GM23248 (cell line): ENCODE results near the gene DAB2IP. TPM values are rescaled to one million over a fixed set of nuclear protein-coding genes. Genes with fewer than 3 reads are reported as not detected.

Experiments used
- DNase-seq: peaks from one replicate; pipeline ENCODE4 v3.0.0-alpha.2; 2015
- H2AFZ ChIP-seq: fragments of 200-600 bp; sonication (generic); 2 replicates; pipeline ENCODE4 v1.6.1; 2016; ENCODE audit warnings: antibody characterized with exemption
- H3F3A ChIP-seq: fragments of 200-600 bp; sonication (generic); 2 replicates; pipeline ENCODE4 v1.6.1; 2016; ENCODE audit warnings: mild to moderate bottlenecking, antibody characterized with exemption, mixed run types; ENCODE audit not compliant: insufficient read depth
- H3K27ac ChIP-seq: fragments of 200-600 bp; sonication (generic); 2 replicates; pipeline ENCODE4 v1.5.1; 2016; ENCODE audit warnings: mild to moderate bottlenecking
- H3K27me3 ChIP-seq: fragments of 200-600 bp; sonication (generic); replicated peaks from 2 replicates; pipeline ENCODE4 v1.6.1; 2016; ENCODE audit warnings: mild to moderate bottlenecking; ENCODE audit not compliant: insufficient read depth
- H3K36me3 ChIP-seq: fragments of 200-600 bp; sonication (generic); 2 replicates; pipeline ENCODE4 v1.6.1; 2016; ENCODE audit warnings: low read depth, mild to moderate bottlenecking
- H3K4me1 ChIP-seq: fragments of 200-600 bp; sonication (generic); 2 replicates; pipeline ENCODE4 v1.6.1; 2016; ENCODE audit warnings: mild to moderate bottlenecking; ENCODE audit not compliant: insufficient read depth
- H3K4me2 ChIP-seq: fragments of 200-600 bp; sonication (generic); one replicate; pipeline ENCODE4 v1.6.1; 2016; ENCODE audit warnings: mild to moderate bottlenecking; ENCODE audit not compliant: unreplicated experiment
- H3K4me3 ChIP-seq: fragments of 200-600 bp; sonication (generic); 2 replicates; pipeline ENCODE4 v1.5.1; 2016; ENCODE audit warnings: mild to moderate bottlenecking
- H3K79me2 ChIP-seq: fragments of 200-600 bp; sonication (generic); 2 replicates; pipeline ENCODE4 v1.6.1; 2016; ENCODE audit warnings: mild to moderate bottlenecking; ENCODE audit not compliant: insufficient read depth
- H3K9ac ChIP-seq: fragments of 200-600 bp; sonication (generic); 2 replicates; pipeline ENCODE4 v1.6.1; 2016; ENCODE audit warnings: mild to moderate bottlenecking
- H3K9me2 ChIP-seq: fragments of 200-600 bp; sonication (generic); 2 replicates; pipeline ENCODE4 v1.6.1; 2016; ENCODE audit warnings: mixed run types, mild to moderate bottlenecking, moderate library complexity; ENCODE audit not compliant: insufficient read depth
- H3K9me3 ChIP-seq: fragments of 200-600 bp; sonication (generic); one replicate; pipeline ENCODE4 v1.6.1; 2017; ENCODE audit warnings: low read depth
- H4K20me1 ChIP-seq: fragments of 200-600 bp; sonication (generic); 2 replicates; pipeline ENCODE4 v1.6.0; 2016; ENCODE audit not compliant: insufficient read depth
- EZH2 ChIP-seq: fragments of 200-600 bp; sonication (generic); IDR thresholded peaks from 2 replicates; pipeline ENCODE4 v1.6.1; 2018; ENCODE audit warnings: antibody characterized with exemption, mild to moderate bottlenecking; ENCODE audit not compliant: insufficient read depth, poor library complexity, severe bottlenecking
- EZH2phosphoT487 ChIP-seq: fragments of 200-600 bp; sonication (generic); IDR thresholded peaks from 2 replicates; pipeline ENCODE4 v1.6.1; 2018; ENCODE audit warnings: antibody characterized with exemption, moderate library complexity, mild to moderate bottlenecking, low read depth; ENCODE audit not compliant: insufficient read depth
- WGBS, 2 experiments: methylation state at CpG; one replicate each; pipeline ENCODE4 v1.1.6; 2015 to 2017; ENCODE audit warnings: low lambda C conversion rate in 2 of 2, low coverage in 1 of 2; ENCODE audit errors: missing lambda C conversion rate in 2 of 2; 5-methylcytosine and 5-hydroxymethylcytosine counted together
- in situ Hi-C: fragments of 300-500 bp; cut with MboI; formaldehyde crosslinking; loops from 2 replicates; pipeline ENCODE4 v1.15.0; 2020
- polyA plus RNA-seq: library from polyadenylated mRNA; unstranded; fragments of >200 nt; fragmentation: Nextera tagmentation; extraction: Ambion mirVana; gene quantifications from 2 replicates; pipeline ENCODE4 v1.2.1, GENCODE V29; 2016
- total RNA-seq: library from RNA; depleted of rRNA; stranded (reverse); fragments of >200 nt; shearing (Covaris generic); gene quantifications from 2 replicates; pipeline ENCODE4 v1.2.3, GENCODE V29; 2014

Gene DAB2IP
- total and polyA plus RNA-seq, 2 experiments from 2014 or later: 2.6 to 19.7 TPM

DNA sequence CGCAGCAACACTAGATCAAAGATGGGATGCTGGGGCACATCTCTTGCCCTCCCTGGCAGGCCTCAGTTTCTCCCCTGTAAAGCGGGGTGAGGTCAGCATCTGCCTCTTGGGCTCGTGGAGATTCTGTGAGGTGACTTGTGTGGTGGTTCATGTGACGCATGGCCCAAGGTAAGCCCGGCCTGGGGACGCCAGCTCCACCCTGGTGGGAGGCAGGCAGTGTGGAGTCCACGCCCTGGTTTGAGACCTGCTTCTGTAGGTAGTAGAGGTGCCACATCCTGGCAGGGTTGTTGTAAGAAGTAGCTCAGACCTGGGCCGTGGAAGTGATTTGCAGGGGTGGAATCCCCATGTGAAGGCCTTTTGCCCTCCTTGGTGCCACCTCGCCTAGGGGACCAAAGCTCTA is 101.5 kb downstream of the DAB2IP start:
- no peak for DNase-seq
- Histone ChIP-seq H3K9me3 (no peaks in the 10 kb centered on the region), H3K9ac (no peak overlapping the region), H3K9me2 (no peaks in the 10 kb centered on the region), H3K4me1 (peaks cover 14% of the 10 kb centered on the region), H3K79me2 (peaks cover 35% of the 10 kb centered on the region), H3K4me2 (no peak overlapping the region), H4K20me1 (no peaks in the 10 kb centered on the region), H3K4me3 (no peak overlapping the region), H3K27me3 (no peaks in the 10 kb centered on the region), H3K27ac (no peak overlapping the region), H2AFZ (no peak overlapping the region), H3K36me3 (no peaks in the 10 kb centered on the region), H3F3A (peaks cover 14% of the 10 kb centered on the region)
- in situ Hi-C loops: no loop called here
- WGBS, 2 experiments: 97 to 100% methylated on average over 9 of the region's 9 CpGs
- TF ChIP-seq EZH2 (no peak), EZH2phosphoT487 (no peak)

GRCh38 chr9:121753802-121754654 is 102.6 kb downstream of the DAB2IP start:
- DNase-seq: no peak
- Histone ChIP-seq H3K27ac (no peak overlapping the region), H3K9me3 (no peaks in the 10 kb centered on the region), H3K9me2 (no peaks in the 10 kb centered on the region), H3K9ac (no peak overlapping the region), H3K4me1 (peaks cover 6% of the 10 kb centered on the region), H3F3A (peaks cover 8% of the 10 kb centered on the region), H3K79me2 (peaks cover 35% of the 10 kb centered on the region), H3K4me2 (no peak overlapping the region), H3K36me3 (no peaks in the 10 kb centered on the region), H4K20me1 (no peaks in the 10 kb centered on the region), H3K4me3 (no peak overlapping the region), H2AFZ (no peak overlapping the region), H3K27me3 (no peaks in the 10 kb centered on the region)
- in situ Hi-C loops: no loop called here
- TF ChIP-seq EZH2: no peak
- no peak for TF ChIP-seq EZH2phosphoT487
- WGBS, 2 experiments: 90 to 96% methylated on average over 12 of the region's 12 CpGs

DNA sequence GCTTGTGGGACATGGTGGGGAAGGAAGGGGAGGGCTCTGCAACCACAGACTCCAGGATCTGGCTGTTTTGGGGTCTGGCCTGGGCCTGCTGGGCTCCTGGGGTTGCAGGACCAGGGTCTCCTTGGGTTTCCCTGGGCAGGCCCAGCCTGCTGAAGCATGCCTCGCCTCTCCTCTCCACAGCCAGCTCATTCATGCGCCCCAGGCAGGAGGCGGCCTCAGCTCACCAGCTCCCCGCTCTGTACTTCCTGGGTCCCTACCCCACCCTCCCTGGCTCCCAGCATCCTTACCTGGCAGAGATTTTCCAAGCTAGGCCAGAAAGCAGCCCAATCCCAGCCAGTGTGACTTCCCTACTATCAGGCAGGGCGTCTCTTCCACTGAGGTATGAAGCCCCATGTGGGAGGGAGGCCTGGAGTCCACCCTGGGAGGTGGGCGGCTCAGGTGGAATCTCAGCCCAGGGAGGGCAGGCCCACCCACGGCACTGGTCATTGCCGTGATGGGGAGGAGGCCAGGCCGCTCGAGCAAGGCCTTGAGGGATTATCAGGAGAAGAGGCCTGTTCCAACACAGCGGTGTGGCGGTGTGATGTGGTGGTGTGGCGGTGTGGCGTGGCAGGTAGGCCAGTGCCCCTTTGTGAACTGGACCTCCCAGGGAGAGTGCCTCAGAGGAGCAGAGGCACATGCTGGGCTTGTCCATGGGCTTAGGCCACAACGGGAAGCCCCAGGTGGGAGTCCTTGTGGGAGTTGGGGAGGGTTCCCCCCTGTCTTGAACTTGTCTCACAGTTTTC is 103.4 kb downstream of the DAB2IP start:
- peaks cover 34% of the 10 kb centered on the region for H3K79me2 ChIP-seq

GRCh38 chr9:121755581-121755980 is 104.1 kb downstream of the DAB2IP start:
- Histone ChIP-seq H3K9me2 (no peaks in the 10 kb centered on the region), H3K9ac (no peak overlapping the region), H3K36me3 (no peaks in the 10 kb centered on the region; the same call in 1 of the 2 replicates), H3K27ac (no peak overlapping the region), H3K27me3 (no peaks in the 10 kb centered on the region), H3K4me2 (no peak overlapping the region), H3K4me3 (no peak overlapping the region), H3K79me2 (peaks cover 26% of the 10 kb centered on the region), H3F3A (no peaks in the 10 kb centered on the region), H3K4me1 (no peaks in the 10 kb centered on the region), H3K9me3 (no peaks in the 10 kb centered on the region), H4K20me1 (no peaks in the 10 kb centered on the region), H2AFZ (no peak overlapping the region)
- WGBS, 2 experiments: 95 to 97% methylated on average over 7 of the region's 7 CpGs
- TF ChIP-seq EZH2phosphoT487 (no peak), EZH2 (no peak)
- in situ Hi-C loops: no loop called here
- DNase-seq: no peak

More for the DNA sequence above, 103.4 kb downstream of the DAB2IP start:
- no peak overlapping the region for H3K4me2 ChIP-seq
- H2AFZ ChIP-seq: no peak overlapping the region
- TF ChIP-seq EZH2 (no peak), EZH2phosphoT487 (no peak)
- H3K9me2 ChIP-seq: no peaks in the 10 kb centered on the region
- DNase-seq: no peak
- no peak overlapping the region for H3K9ac ChIP-seq
- no peak overlapping the region for H3K4me3 ChIP-seq
- no peaks in the 10 kb centered on the region for H3K27me3 ChIP-seq
- no peak overlapping the region for H3K27ac ChIP-seq
- H3K4me1 ChIP-seq: no peaks in the 10 kb centered on the region
- no peaks in the 10 kb centered on the region for H3K36me3 ChIP-seq
- H3F3A ChIP-seq: peaks cover under 1% of the 10 kb centered on the region; the same call in 1 of the 2 replicates
- WGBS, 2 experiments: 95 to 96% methylated on average over 15 of the region's 15 CpGs
- in situ Hi-C loops: no loop called here
- no peaks in the 10 kb centered on the region for H4K20me1 ChIP-seq
- H3K9me3 ChIP-seq: no peaks in the 10 kb centered on the region
